ENCODE data around the gene FCHSD2. TPM values are rescaled to one million over a fixed set of nuclear protein-coding genes. Genes with fewer than 3 reads are reported as not detected.
"Not testable (repeated sequence)": the region's sequence is repeated elsewhere in the genome, so short reads cannot be mapped to it uniquely, and the experiment has no call there.

The FCHSD2 gene
- polyA plus RNA-seq, 1 donor (not counting 4 experiments of a cell fraction or from before 2014, with no cell fraction given), result 14.2 TPM

GRCh38 chr11:72828081-72828567 is 314.0 kb downstream of the FCHSD2 start:
- Histone ChIP-seq H3K4me1 (ENCODE audit: control insufficient read depth, extremely low read depth, insufficient read depth, low read length) (peaks cover 14% of the 10 kb centered on the region), H3K9me1 (ENCODE audit: control insufficient read depth, extremely low read depth, insufficient read depth, low read length) (no peaks in the 10 kb centered on the region), H3K27ac (ENCODE audit: control insufficient read depth, insufficient read depth, low read length) (no peak overlapping the region), H3K9me3 (ENCODE audit: control insufficient read depth, low read depth, low read length) (no peaks in the 10 kb centered on the region), H3K9ac (ENCODE audit: control insufficient read depth, extremely low read depth, insufficient read depth, low read length) (no peak overlapping the region), H3K27me3 (ENCODE audit: control insufficient read depth, extremely low read depth, insufficient read depth, low read length) (no peaks in the 10 kb centered on the region), H3K4me2 (ENCODE audit: control insufficient read depth, extremely low read depth, insufficient read depth, low read depth, low read length) (no peak overlapping the region), H4K20me1 (ENCODE audit: control insufficient read depth, extremely low read depth, insufficient read depth, low read length) (no peaks in the 10 kb centered on the region), H2AFZ (ENCODE audit: control insufficient read depth, low read length) (no peak overlapping the region), H3K4me3 (ENCODE audit: control insufficient read depth in 2 of 3, extremely low read depth in 1 of 3, insufficient read depth in 2 of 3, low read depth in 1 of 3, low read length in 3 of 3) (no peak overlapping the region), H3K36me3 (ENCODE audit: control insufficient read depth in 2 of 2, extremely low read depth in 1 of 2, insufficient read depth in 2 of 2, low read length in 2 of 2) (peaks cover 2 to 8% of the 10 kb centered on the region in 2 experiments), H3K79me2 (ENCODE audit: control insufficient read depth, insufficient read depth, low read length) (no peaks in the 10 kb centered on the region)
- no peak for FAIRE-seq
- dilution Hi-C loops (cut with MboI; ENCODE audit: extremely low pct_ligation_motif_present, low sequenced_read_pairs), result no loop called here
- no peak for DNase-seq (ENCODE audit: low read depth, low spot score)
- no peak for TF ChIP-seq CTCF (optimal IDR thresholded peaks at IDR 0.05 in 1 of 3, IDR thresholded peaks at IDR 0.05 in 1 of 3, conservative IDR thresholded peaks at IDR 0.05 in 1 of 3; ENCODE audit: extremely low read depth in 1 of 3, insufficient read depth in 2 of 3, low read length in 3 of 3)
- no peak for TF ChIP-seq EZH2 (IDR thresholded peaks at IDR 0.05; ENCODE audit: low read length)

- H3K9me1 ChIP-seq (ENCODE audit: control insufficient read depth, extremely low read depth, insufficient read depth, low read length); H3K4me3 ChIP-seq (ENCODE audit: control insufficient read depth in 2 of 3, extremely low read depth in 1 of 3, insufficient read depth in 2 of 3, low read depth in 1 of 3, low read length in 3 of 3); H3K79me2 ChIP-seq (ENCODE audit: control insufficient read depth, insufficient read depth, low read length); H3K9ac ChIP-seq (ENCODE audit: control insufficient read depth, extremely low read depth, insufficient read depth, low read length); H3K4me2 ChIP-seq (ENCODE audit: control insufficient read depth, extremely low read depth, insufficient read depth, low read depth, low read length); H2AFZ ChIP-seq (ENCODE audit: control insufficient read depth, low read length); DNase-seq (ENCODE audit: low read depth, low spot score); H3K9me3 ChIP-seq (ENCODE audit: control insufficient read depth, low read depth, low read length); H3K36me3 ChIP-seq (ENCODE audit: control insufficient read depth in 2 of 2, extremely low read depth in 1 of 2, insufficient read depth in 2 of 2, low read length in 2 of 2); H3K27ac ChIP-seq (ENCODE audit: control insufficient read depth, insufficient read depth, low read length); FAIRE-seq; H4K20me1 ChIP-seq (ENCODE audit: control insufficient read depth, extremely low read depth, insufficient read depth, low read length); H3K27me3 ChIP-seq (ENCODE audit: control insufficient read depth, extremely low read depth, insufficient read depth, low read length); dilution Hi-C loops (cut with MboI; ENCODE audit: extremely low pct_ligation_motif_present, low sequenced_read_pairs): not testable (repeated sequence)
- peaks cover 14% of the 10 kb centered on the region for H3K4me1 ChIP-seq (ENCODE audit: control insufficient read depth, extremely low read depth, insufficient read depth, low read length)
Observed at GRCh38 chr11:72827656-72828055, 314.5 kb downstream of the FCHSD2 start.

- H3K9me1 ChIP-seq (ENCODE audit: control insufficient read depth, extremely low read depth, insufficient read depth, low read length), result no peaks in the 10 kb centered on the region
- H3K4me2 ChIP-seq (ENCODE audit: control insufficient read depth, extremely low read depth, insufficient read depth, low read depth, low read length), result no peak overlapping the region
- dilution Hi-C loops (cut with MboI; ENCODE audit: extremely low pct_ligation_motif_present, low sequenced_read_pairs), result no loop called here
- H3K4me1 ChIP-seq (ENCODE audit: control insufficient read depth, extremely low read depth, insufficient read depth, low read length), result peaks cover 11% of the 10 kb centered on the region
- H4K20me1 ChIP-seq (ENCODE audit: control insufficient read depth, extremely low read depth, insufficient read depth, low read length), result no peaks in the 10 kb centered on the region
- H3K4me3 ChIP-seq (ENCODE audit: control insufficient read depth in 2 of 3, extremely low read depth in 1 of 3, insufficient read depth in 2 of 3, low read depth in 1 of 3, low read length in 3 of 3), result no peak overlapping the region
- DNase-seq (ENCODE audit: low read depth, low spot score) (no peak), FAIRE-seq (no peak)
- no peak overlapping the region for H2AFZ ChIP-seq (ENCODE audit: control insufficient read depth, low read length)
- H3K36me3 ChIP-seq (ENCODE audit: control insufficient read depth in 2 of 2, extremely low read depth in 1 of 2, insufficient read depth in 2 of 2, low read length in 2 of 2), result peaks cover 2 to 8% of the 10 kb centered on the region in 2 experiments
- H3K27ac ChIP-seq (ENCODE audit: control insufficient read depth, insufficient read depth, low read length), result no peak overlapping the region
- H3K9ac ChIP-seq (ENCODE audit: control insufficient read depth, extremely low read depth, insufficient read depth, low read length), result no peak overlapping the region
- TF ChIP-seq CTCF (optimal IDR thresholded peaks at IDR 0.05 in 1 of 3, IDR thresholded peaks at IDR 0.05 in 1 of 3, conservative IDR thresholded peaks at IDR 0.05 in 1 of 3; ENCODE audit: extremely low read depth in 1 of 3, insufficient read depth in 2 of 3, low read length in 3 of 3) (no peak), EZH2 (IDR thresholded peaks at IDR 0.05; ENCODE audit: low read length) (no peak)
- no peaks in the 10 kb centered on the region for H3K9me3 ChIP-seq (ENCODE audit: control insufficient read depth, low read depth, low read length)
- H3K27me3 ChIP-seq (ENCODE audit: control insufficient read depth, extremely low read depth, insufficient read depth, low read length), result no peaks in the 10 kb centered on the region
- H3K79me2 ChIP-seq (ENCODE audit: control insufficient read depth, insufficient read depth, low read length), result no peaks in the 10 kb centered on the region
Observed at GRCh38 chr11:72826942-72827480, 315.1 kb downstream of the FCHSD2 start.
